Type B pancreatic cell (in vitro differentiated cells): ENCODE data around the gene YIF1B. TPM values are rescaled to one million over a fixed set of nuclear protein-coding genes. Genes with fewer than 3 reads are reported as not detected.

ENCODE experiments used
- DNase-seq: peaks from one replicate; pipeline ENCODE4 v3.0.0; 2021; ENCODE audit warnings: mixed read lengths; ENCODE audit not compliant: unreplicated experiment; ENCODE audit errors: extremely low spot score
- H3K27ac Mint-ChIP-seq: 2 replicates; pipeline ENCODE4 v1.8.0; 2021; ENCODE audit warnings: mild to moderate bottlenecking, mixed read lengths
- H3K27me3 Mint-ChIP-seq: 2 replicates; pipeline ENCODE4 v1.8.0; 2021; ENCODE audit warnings: mixed read lengths
- H3K36me3 Mint-ChIP-seq: 2 replicates; pipeline ENCODE4 v1.8.0; 2021; ENCODE audit warnings: mixed read lengths
- H3K4me1 Mint-ChIP-seq: one replicate; pipeline ENCODE4 v1.8.0; 2021; ENCODE audit warnings: mixed read lengths; ENCODE audit not compliant: unreplicated experiment
- H3K4me3 Mint-ChIP-seq: 2 replicates; pipeline ENCODE4 v1.8.0; 2021; ENCODE audit warnings: mild to moderate bottlenecking, mixed read lengths
- H3K9me3 Mint-ChIP-seq: 2 replicates; pipeline ENCODE4 v1.8.0; 2021; ENCODE audit warnings: mixed read lengths
- CTCF ChIP-seq: fragments of 200-600 bp; sonication (generic); conservative IDR thresholded peaks from 2 replicates; pipeline ENCODE4 v1.5.0; 2021; ENCODE audit warnings: antibody characterized with exemption, mild to moderate bottlenecking
- total RNA-seq: library from RNA; stranded (reverse); gene quantifications from 2 replicates; pipeline ENCODE4 v1.2.1, GENCODE V29; 2021; ENCODE audit warnings: low replicate concordance

The YIF1B gene
- total RNA-seq, 1 donor from 2014 or later: 41.0 TPM

GRCh38 chr19:38337360-38337653, 21.6 kb upstream of the YIF1B start:
- Mint-ChIP-seq H3K27ac (peak overlapping the region; percentile 100), H3K27me3 (no peaks in the 10 kb centered on the region), H3K9me3 (no peaks in the 10 kb centered on the region), H3K4me3 (peak overlapping the region; percentile 98), H3K36me3 (peaks cover 3% of the 10 kb centered on the region), H3K4me1 (peaks cover 11% of the 10 kb centered on the region)
- TF ChIP-seq CTCF: no peak
- DNase-seq: no peak

GRCh38 chr19:38336638-38337359, 21.1 kb upstream of the YIF1B start:
- Mint-ChIP-seq H3K4me3 (peak overlapping the region; percentile 98), H3K36me3 (peaks cover 3% of the 10 kb centered on the region), H3K27me3 (no peaks in the 10 kb centered on the region), H3K27ac (peak overlapping the region; percentile 100), H3K9me3 (no peaks in the 10 kb centered on the region), H3K4me1 (peaks cover 11% of the 10 kb centered on the region)
- DNase-seq: peak; percentile 95
- no peak for TF ChIP-seq CTCF

- peak; percentile 93 for DNase-seq
- H3K36me3 Mint-ChIP-seq: peaks cover 3% of the 10 kb centered on the region
- H3K9me3 Mint-ChIP-seq: no peaks in the 10 kb centered on the region
- no peak for TF ChIP-seq CTCF
- H3K4me3 Mint-ChIP-seq: peak overlapping the region; percentile 98
- peaks cover 11% of the 10 kb centered on the region for H3K4me1 Mint-ChIP-seq
- peak overlapping the region; percentile 100 for H3K27ac Mint-ChIP-seq
- no peaks in the 10 kb centered on the region for H3K27me3 Mint-ChIP-seq
Measured at GRCh38 chr19:38335949-38336637, 20.3 kb upstream of the YIF1B start.

- no peak overlapping the region for H3K27ac Mint-ChIP-seq
- no peak for TF ChIP-seq CTCF
- H3K4me3 Mint-ChIP-seq: no peak overlapping the region
- H3K9me3 Mint-ChIP-seq: no peaks in the 10 kb centered on the region
- H3K27me3 Mint-ChIP-seq: no peaks in the 10 kb centered on the region
- no peaks in the 10 kb centered on the region for H3K36me3 Mint-ChIP-seq
- no peak for DNase-seq
- peaks cover 8% of the 10 kb centered on the region for H3K4me1 Mint-ChIP-seq
Measured at GRCh38 chr19:38333245-38333644, 17.5 kb upstream of the YIF1B start.

- Mint-ChIP-seq H3K27ac (no peak overlapping the region), H3K4me3 (no peak overlapping the region), H3K27me3 (no peaks in the 10 kb centered on the region), H3K4me1 (peaks cover under 1% of the 10 kb centered on the region), H3K36me3 (no peaks in the 10 kb centered on the region), H3K9me3 (no peaks in the 10 kb centered on the region)
- TF ChIP-seq CTCF: no peak
- DNase-seq: no peak
Measured at GRCh38 chr19:38331728-38332127, 16.0 kb upstream of the YIF1B start.
